Measurements from ENCODE around the gene IL1F10.

The IL1F10 gene

GRCh38 chr2:113052396-113052917 is 15.3 kb upstream of the IL1F10 start, which contains the start of gene IL36B:
TSS of gene IL36B (minus strand) at chr2:113052867.
- Mint-ChIP-seq H3K36me3 (peaks cover 17% of the 10 kb centered on the region), H3K27me3 (no peaks in the 10 kb centered on the region), H3K4me3 (no peak within 1 kb of the TSS)

GRCh38 chr2:113053666-113054065 is 14.1 kb upstream of the IL1F10 start:
- Mint-ChIP-seq H3K36me3 (peaks cover 14% of the 10 kb centered on the region), H3K9me3 (peaks cover 16% of the 10 kb centered on the region), H3K27me3 (no peaks in the 10 kb centered on the region), H3K27ac (peak overlapping the region; percentile 4), H3K4me3 (no peak overlapping the region), H3K4me1 (peaks cover 23% of the 10 kb centered on the region)

More at GRCh38 chr2:113052396-113052917, 15.3 kb upstream of the IL1F10 start, which contains the start of gene IL36B:
- H3K4me1 Mint-ChIP-seq, result peaks cover 20% of the 10 kb centered on the region
- no peak within 1 kb of the TSS for H3K27ac Mint-ChIP-seq
- peaks cover 16% of the 10 kb centered on the region for H3K9me3 Mint-ChIP-seq

GRCh38 chr2:113054066-113054465 is 13.7 kb upstream of the IL1F10 start:
- Mint-ChIP-seq H3K27ac (peak overlapping the region; percentile 61), H3K9me3 (peaks cover 16% of the 10 kb centered on the region), H3K36me3 (peaks cover 14% of the 10 kb centered on the region), H3K27me3 (no peaks in the 10 kb centered on the region), H3K4me3 (no peak overlapping the region), H3K4me1 (peaks cover 23% of the 10 kb centered on the region)

- Mint-ChIP-seq H3K4me1 (peaks cover 23% of the 10 kb centered on the region), H3K27ac (peak overlapping the region; percentile 87), H3K9me3 (peaks cover 16% of the 10 kb centered on the region), H3K27me3 (no peaks in the 10 kb centered on the region), H3K4me3 (peak overlapping the region; percentile 19), H3K36me3 (peaks cover 14% of the 10 kb centered on the region)
Observed at GRCh38 chr2:113056521-113056920, 11.2 kb upstream of the IL1F10 start.

GRCh38 chr2:113057117-113057516 is 10.7 kb upstream of the IL1F10 start:
- H3K9me3 Mint-ChIP-seq, result peaks cover 16% of the 10 kb centered on the region
- peaks cover 23% of the 10 kb centered on the region for H3K4me1 Mint-ChIP-seq
- H3K36me3 Mint-ChIP-seq, result peaks cover 14% of the 10 kb centered on the region
- H3K27ac Mint-ChIP-seq, result no peak overlapping the region
- no peaks in the 10 kb centered on the region for H3K27me3 Mint-ChIP-seq
- H3K4me3 Mint-ChIP-seq, result no peak overlapping the region

- Mint-ChIP-seq H3K27me3 (no peaks in the 10 kb centered on the region), H3K9me3 (peaks cover 16% of the 10 kb centered on the region), H3K36me3 (peaks cover 11% of the 10 kb centered on the region), H3K4me3 (peak overlapping the region; percentile 77), H3K4me1 (peaks cover 20% of the 10 kb centered on the region), H3K27ac (peak overlapping the region; percentile 90)
Observed at GRCh38 chr2:113058411-113058994, 9.3 kb upstream of the IL1F10 start.

GRCh38 chr2:113058998-113059960 is 8.5 kb upstream of the IL1F10 start, which contains the start of gene IL36RN:
TSS of gene IL36RN (plus strand) at chr2:113059198. CDS start at chr2:113059439, 241 bp downstream.
- H3K4me3 Mint-ChIP-seq, result peak within 1 kb of the TSS; percentile 77
- no peaks in the 10 kb centered on the region for H3K27me3 Mint-ChIP-seq
- H3K4me1 Mint-ChIP-seq, result peaks cover 16% of the 10 kb centered on the region
- H3K36me3 Mint-ChIP-seq, result peaks cover 9% of the 10 kb centered on the region
- peak within 1 kb of the TSS; percentile 90 for H3K27ac Mint-ChIP-seq
- H3K9me3 Mint-ChIP-seq, result peaks cover 10% of the 10 kb centered on the region

GRCh38 chr2:113060396-113060795 is 7.4 kb upstream of the IL1F10 start:
- H3K36me3 Mint-ChIP-seq, result peaks cover 5% of the 10 kb centered on the region
- H3K9me3 Mint-ChIP-seq, result peaks cover 6% of the 10 kb centered on the region
- no peak overlapping the region for H3K4me3 Mint-ChIP-seq
- H3K27me3 Mint-ChIP-seq, result no peaks in the 10 kb centered on the region
- H3K4me1 Mint-ChIP-seq, result peaks cover 12% of the 10 kb centered on the region
- H3K27ac Mint-ChIP-seq, result no peak overlapping the region

GRCh38 chr2:113060796-113061195 is 7.0 kb upstream of the IL1F10 start:
- H3K27ac Mint-ChIP-seq, result no peak overlapping the region
- H3K27me3 Mint-ChIP-seq, result no peaks in the 10 kb centered on the region
- peaks cover 3% of the 10 kb centered on the region for H3K36me3 Mint-ChIP-seq
- no peak overlapping the region for H3K4me3 Mint-ChIP-seq
- peaks cover 12% of the 10 kb centered on the region for H3K4me1 Mint-ChIP-seq
- peaks cover 6% of the 10 kb centered on the region for H3K9me3 Mint-ChIP-seq

- no peaks in the 10 kb centered on the region for H3K27me3 Mint-ChIP-seq
- H3K36me3 Mint-ChIP-seq, result peaks cover 1% of the 10 kb centered on the region
- H3K4me1 Mint-ChIP-seq, result peaks cover 10% of the 10 kb centered on the region
- H3K4me3 Mint-ChIP-seq, result no peak overlapping the region
- H3K27ac Mint-ChIP-seq, result no peak overlapping the region
- peaks cover 2% of the 10 kb centered on the region for H3K9me3 Mint-ChIP-seq
Observed at GRCh38 chr2:113061241-113061640, 6.5 kb upstream of the IL1F10 start.

GRCh38 chr2:113061896-113062770 is 5.6 kb upstream of the IL1F10 start:
- H3K4me3 Mint-ChIP-seq, result no peak overlapping the region
- peaks cover 4% of the 10 kb centered on the region for H3K4me1 Mint-ChIP-seq
- H3K27ac Mint-ChIP-seq, result no peak overlapping the region
- peaks cover 4% of the 10 kb centered on the region for H3K9me3 Mint-ChIP-seq
- no peaks in the 10 kb centered on the region for H3K27me3 Mint-ChIP-seq
- no peaks in the 10 kb centered on the region for H3K36me3 Mint-ChIP-seq

GRCh38 chr2:113064281-113064680 is 3.5 kb upstream of the IL1F10 start:
- H3K27ac Mint-ChIP-seq, result no peak overlapping the region
- peaks cover 4% of the 10 kb centered on the region for H3K9me3 Mint-ChIP-seq
- no peak overlapping the region for H3K4me3 Mint-ChIP-seq
- no peaks in the 10 kb centered on the region for H3K4me1 Mint-ChIP-seq
- H3K36me3 Mint-ChIP-seq, result peaks cover 2% of the 10 kb centered on the region
- H3K27me3 Mint-ChIP-seq, result no peaks in the 10 kb centered on the region

GRCh38 chr2:113064898-113065297 is 2.9 kb upstream of the IL1F10 start:
- no peak overlapping the region for H3K27ac Mint-ChIP-seq
- H3K36me3 Mint-ChIP-seq, result peaks cover 2% of the 10 kb centered on the region
- no peak overlapping the region for H3K4me3 Mint-ChIP-seq
- H3K9me3 Mint-ChIP-seq, result peaks cover 4% of the 10 kb centered on the region
- no peaks in the 10 kb centered on the region for H3K27me3 Mint-ChIP-seq
- no peaks in the 10 kb centered on the region for H3K4me1 Mint-ChIP-seq

GRCh38 chr2:113068249-113068648 is 479 bp downstream of the IL1F10 start:
- Mint-ChIP-seq H3K36me3 (peaks cover 2% of the 10 kb centered on the region), H3K4me3 (no peak overlapping the region), H3K27ac (no peak overlapping the region), H3K9me3 (peaks cover 4% of the 10 kb centered on the region), H3K27me3 (no peaks in the 10 kb centered on the region), H3K4me1 (no peaks in the 10 kb centered on the region)

Data from activated naive CD4-positive, alpha-beta T cell treated with anti-CD3 and anti-CD28 coated beads, Interleukin-2, amount 50 U/mL, for 24 hours (primary cell).